ENCODE data around the gene MTCH1. TPM values are rescaled to one million over a fixed set of nuclear protein-coding genes. Genes with fewer than 3 reads are reported as not detected.

Gene MTCH1
- total and polyA plus RNA-seq, 9 of the 15 experiments (the other 6 are each of a cell fraction or from before 2014, with no cell fraction given), result 7.9 to 161 (median 118) TPM

DNA sequence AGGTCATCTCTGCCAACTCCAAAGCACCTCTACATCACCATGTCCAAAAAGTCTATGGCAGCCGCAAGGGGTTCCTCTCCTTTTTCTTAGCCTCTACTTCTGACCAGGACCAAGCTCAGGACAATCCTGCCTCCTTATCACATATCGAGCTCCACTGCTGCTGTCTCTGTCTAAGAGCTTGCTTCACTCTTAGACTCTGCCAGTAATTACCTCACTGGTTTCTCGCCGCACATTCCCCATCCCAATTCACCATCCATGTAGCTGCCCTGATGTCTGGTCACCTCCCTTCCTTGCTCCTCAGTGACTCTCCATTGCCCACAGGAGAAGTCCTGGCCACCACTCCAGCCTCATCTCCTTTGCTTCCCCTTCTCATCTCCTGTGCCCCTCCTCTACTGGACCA lies 55.5 kb downstream of the MTCH1 start:
- Histone ChIP-seq H3K4me2 (ENCODE audit: insufficient read depth, low read length) (no peak overlapping the region), H3K4me3 (no peak overlapping the region), H3K27ac (ENCODE audit: extremely low read depth, low read depth, low read length) (no peak overlapping the region), H3K36me3 (ENCODE audit: control insufficient read depth, insufficient read depth, low read length) (peaks cover 3% of the 10 kb centered on the region; the same call in 1 of the 3 replicates), H3K9me3 (replicated peaks; ENCODE audit: control insufficient read depth, insufficient read depth, low read depth, low read length) (no peaks in the 10 kb centered on the region), H4K20me1 (replicated peaks; ENCODE audit: control insufficient read depth, insufficient read depth, low read length) (peaks cover 12% of the 10 kb centered on the region; the same call in 1 of the 2 replicates), H3K27me3 (ENCODE audit: control insufficient read depth in 2 of 2, insufficient read depth in 2 of 2, low read length in 2 of 2) (peaks cover 4 to 12% of the 10 kb centered on the region in 2 experiments), H3K9me1 (ENCODE audit: control insufficient read depth, insufficient read depth, low read length) (no peaks in the 10 kb centered on the region), H3K79me2 (ENCODE audit: control insufficient read depth, insufficient read depth, low read length) (no peaks in the 10 kb centered on the region), H2AFZ (ENCODE audit: low read depth, low read length) (no peak overlapping the region), H3K4me1 (replicated peaks in 1 of 2; ENCODE audit: control insufficient read depth in 2 of 2, insufficient read depth in 2 of 2, low read length in 2 of 2) (peaks cover 0 to 7% of the 10 kb centered on the region in 2 experiments; a peak in 2 of 5 replicates), H3K9ac (ENCODE audit: insufficient read depth in 1 of 2, low read depth in 2 of 2, low read length in 2 of 2) (no peak overlapping the region)
- POLR2A ChIA-PET, result interaction anchor here (0.6 to 2.3 kb wide), 3 partner anchors 12 to 165 kb away, joined by 3 to 5 read pairs (median 4); no protein-coding TSS in a partner anchor
- intact Hi-C loops (cut with micrococcal nuclease) (no loop called here), in situ Hi-C loops (cut with MboI) (no loop called here)
- no TSS peak for BruUV-seq (replicated peaks)
- 33% methylated on average over 4 of the region's 4 CpGs for WGBS (ENCODE audit: insufficient coverage, low coverage, missing lambda C conversion rate)
- CTCF ChIA-PET (ENCODE audit: low intra/inter-chr PET ratio), result no interaction called here
- ATAC-seq (peak; percentile 15), DNase-seq (ENCODE audit: extremely low read depth in 1 of 4, low spot score in 3 of 4) (no peak), FAIRE-seq (no peak)
- TF ChIP-seq MYC (IDR thresholded peaks at IDR 0.05; ENCODE audit: low read depth, low read length), result no peak
- TF ChIP-seq MYC (CRISPR knock-in tag; IDR thresholded peaks at IDR 0.05; ENCODE audit: borderline replicate concordance, low read depth), result no peak
- TF ChIP-seq, protein P1, sequence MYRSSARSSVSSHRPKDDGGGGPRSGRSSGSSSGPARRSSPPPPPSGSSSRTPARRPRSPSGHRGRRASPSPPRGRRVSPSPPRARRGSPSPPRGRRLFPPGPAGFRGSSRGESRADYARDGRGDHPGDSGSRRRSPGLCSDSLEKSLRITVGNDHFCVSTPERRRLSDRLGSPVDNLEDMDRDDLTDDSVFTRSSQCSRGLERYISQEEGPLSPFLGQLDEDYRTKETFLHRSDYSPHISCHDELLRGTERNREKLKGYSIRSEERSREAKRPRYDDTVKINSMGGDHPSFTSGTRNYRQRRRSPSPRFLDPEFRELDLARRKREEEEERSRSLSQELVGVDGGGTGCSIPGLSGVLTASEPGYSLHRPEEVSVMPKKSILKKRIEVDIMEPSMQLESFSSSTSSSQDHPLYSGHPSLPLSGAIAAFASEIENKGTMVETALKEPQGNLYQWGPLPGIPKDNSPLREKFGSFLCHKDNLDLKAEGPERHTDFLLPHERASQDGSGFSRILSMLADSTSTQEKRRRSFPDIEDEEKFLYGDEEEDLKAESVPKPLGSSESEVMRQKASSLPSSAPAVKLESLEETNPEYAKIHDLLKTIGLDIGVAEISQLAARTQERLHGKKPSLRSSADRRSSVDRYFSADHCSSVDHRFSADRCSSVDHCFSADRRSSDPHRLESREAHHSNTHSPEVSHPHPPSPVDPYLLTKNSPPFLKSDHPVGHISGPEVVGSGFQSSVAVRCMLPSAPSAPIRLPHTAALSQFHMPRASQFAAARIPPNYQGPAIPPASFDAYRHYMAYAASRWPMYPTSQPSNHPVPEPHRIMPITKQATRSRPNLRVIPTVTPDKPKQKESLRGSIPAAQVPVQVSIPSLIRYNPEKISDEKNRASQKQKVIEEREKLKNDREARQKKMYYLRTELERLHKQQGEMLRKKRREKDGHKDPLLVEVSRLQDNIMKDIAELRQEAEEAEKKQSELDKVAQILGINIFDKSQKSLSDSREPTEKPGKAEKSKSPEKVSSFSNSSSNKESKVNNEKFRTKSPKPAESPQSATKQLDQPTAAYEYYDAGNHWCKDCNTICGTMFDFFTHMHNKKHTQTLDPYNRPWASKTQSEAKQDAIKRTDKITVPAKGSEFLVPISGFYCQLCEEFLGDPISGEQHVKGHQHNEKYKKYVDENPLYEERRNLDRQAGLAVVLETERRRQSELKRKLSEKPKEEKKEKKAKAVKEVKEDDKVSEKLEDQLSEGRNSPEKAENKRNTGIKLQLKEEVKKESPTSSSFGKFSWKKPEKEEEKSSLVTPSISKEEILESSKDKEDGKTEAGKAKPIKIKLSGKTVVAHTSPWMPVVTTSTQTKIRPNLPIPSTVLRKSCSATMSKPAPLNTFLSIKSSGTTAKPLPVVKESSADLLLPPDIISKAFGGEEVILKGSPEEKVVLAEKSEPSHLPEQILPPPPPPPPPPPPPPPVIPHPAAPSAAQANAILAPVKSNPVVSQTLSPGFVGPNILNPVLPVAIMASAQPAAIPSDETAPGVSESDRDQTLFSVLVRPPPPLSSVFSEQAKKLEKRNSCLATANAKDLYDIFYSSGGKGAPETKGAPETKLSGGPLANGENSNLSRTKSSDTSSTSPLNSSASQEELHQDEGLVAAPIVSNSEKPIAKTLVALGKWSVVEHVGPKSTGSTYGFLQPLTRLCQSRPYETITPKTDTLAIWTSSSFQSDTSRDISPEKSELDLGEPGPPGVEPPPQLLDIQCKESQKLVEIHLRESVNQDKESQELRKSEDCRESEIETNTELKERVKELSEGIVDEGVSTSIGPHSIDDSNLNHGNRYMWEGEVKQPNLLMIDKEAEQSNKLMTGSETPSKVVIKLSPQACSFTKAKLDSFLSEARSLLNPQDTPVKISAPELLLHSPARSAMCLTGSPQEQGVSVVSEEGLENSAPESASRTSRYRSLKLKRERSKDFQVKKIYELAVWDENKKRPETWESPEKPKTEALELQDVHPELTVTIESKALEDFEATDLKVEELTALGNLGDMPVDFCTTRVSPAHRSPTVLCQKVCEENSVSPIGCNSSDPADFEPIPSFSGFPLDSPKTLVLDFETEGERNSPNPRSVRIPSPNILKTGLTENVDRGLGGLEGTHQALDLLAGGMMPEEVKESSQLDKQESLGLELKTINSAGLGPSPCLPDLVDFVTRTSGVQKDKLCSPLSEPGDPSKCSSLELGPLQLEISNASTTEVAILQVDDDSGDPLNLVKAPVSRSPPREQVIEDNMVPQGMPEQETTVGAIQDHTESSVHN (IDR thresholded peaks at IDR 0.05; ENCODE audit: borderline replicate concordance in 1 of 2, low read depth in 1 of 2), result no peak
- TF ChIP-seq, protein P2, sequence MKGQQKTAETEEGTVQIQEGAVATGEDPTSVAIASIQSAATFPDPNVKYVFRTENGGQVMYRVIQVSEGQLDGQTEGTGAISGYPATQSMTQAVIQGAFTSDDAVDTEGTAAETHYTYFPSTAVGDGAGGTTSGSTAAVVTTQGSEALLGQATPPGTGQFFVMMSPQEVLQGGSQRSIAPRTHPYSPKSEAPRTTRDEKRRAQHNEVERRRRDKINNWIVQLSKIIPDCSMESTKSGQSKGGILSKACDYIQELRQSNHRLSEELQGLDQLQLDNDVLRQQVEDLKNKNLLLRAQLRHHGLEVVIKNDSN (CRISPR knock-in tag; IDR thresholded peaks at IDR 0.05), result 0 out of 2 replicates have a peak, but pooled peaks have one; percentile 31
